Erythroblast (primary cell): ENCODE results near the gene SGCA.

Experiments
- GATA1 ChIP-seq: IDR thresholded peaks from 2 replicates; pipeline ENCODE4 v1.6.1; 2011; ENCODE audit warnings: low read depth, mild to moderate bottlenecking, control low read depth, low read length, moderate library complexity
- POLR2A ChIP-seq: IDR thresholded peaks from 2 replicates; pipeline ENCODE4 v1.6.1; 2011; ENCODE audit warnings: mild to moderate bottlenecking, low read length

GRCh38 chr17:50137042-50137441, 28.8 kb upstream of the SGCA start:
- TF ChIP-seq POLR2A (no peak), GATA1 (no peak)
